HG02970 (cell line): ENCODE results near the gene WNT2.
"Not testable (repeated sequence)": the region's sequence is repeated elsewhere in the genome, so short reads cannot be mapped to it uniquely, and the experiment has no call there.

ENCODE experiments used
- ATAC-seq: cut with Tn5 transposase; IDR thresholded peaks from one replicate; pipeline ENCODE4 v1.9.1; 2021; ENCODE audit warnings: mild to moderate bottlenecking, moderate library complexity, moderate number of reproducible peaks; ENCODE audit not compliant: unreplicated experiment, low FRiP score

The WNT2 gene

GRCh38 chr7:117312593-117313580, 10.0 kb downstream of the WNT2 start:
- ATAC-seq, result no peak

GRCh38 chr7:117308891-117309290, 14.0 kb downstream of the WNT2 start:
- no peak for ATAC-seq

- ATAC-seq, result no peak
Observed at GRCh38 chr7:117302396-117302795, 20.5 kb downstream of the WNT2 start.

GRCh38 chr7:117300506-117300905, 22.4 kb downstream of the WNT2 start:
- not testable (repeated sequence) for ATAC-seq

GRCh38 chr7:117297606-117298005, 25.3 kb downstream of the WNT2 start:
- no peak for ATAC-seq

GRCh38 chr7:117296066-117296465, 26.8 kb downstream of the WNT2 start:
- ATAC-seq, result no peak

- ATAC-seq, result no peak
Observed at GRCh38 chr7:117285826-117286225, 37.0 kb downstream of the WNT2 start.

GRCh38 chr7:117284692-117285091, 38.2 kb downstream of the WNT2 start:
- no peak for ATAC-seq

GRCh38 chr7:117283779-117284178, 39.1 kb downstream of the WNT2 start:
- ATAC-seq, result no peak

GRCh38 chr7:117283371-117283770, 39.5 kb downstream of the WNT2 start:
- ATAC-seq, result no peak

- no peak for ATAC-seq
Observed at GRCh38 chr7:117282239-117282812, 40.5 kb downstream of the WNT2 start.

- no peak for ATAC-seq
Observed at GRCh38 chr7:117281562-117281961, 41.3 kb downstream of the WNT2 start.

- no peak for ATAC-seq
Observed at GRCh38 chr7:117279931-117280557, 42.8 kb downstream of the WNT2 start.

- no peak for ATAC-seq
Observed at GRCh38 chr7:117279203-117279602, 43.7 kb downstream of the WNT2 start.

- no peak for ATAC-seq
Observed at GRCh38 chr7:117278040-117278439, 44.8 kb downstream of the WNT2 start.

GRCh38 chr7:117277576-117277975, 45.3 kb downstream of the WNT2 start:
- ATAC-seq, result no peak

- ATAC-seq, result no peak
Observed at GRCh38 chr7:117274951-117275350, 47.9 kb downstream of the WNT2 start.

GRCh38 chr7:117273814-117274225, 49.0 kb downstream of the WNT2 start:
- ATAC-seq, result no peak

GRCh38 chr7:117273325-117273724, 49.5 kb downstream of the WNT2 start:
- ATAC-seq, result no peak

- no peak for ATAC-seq
Observed at GRCh38 chr7:117272017-117272759, 50.7 kb downstream of the WNT2 start.

GRCh38 chr7:117271566-117271965, 51.3 kb downstream of the WNT2 start:
- ATAC-seq, result no peak
